Activated CD4-positive, alpha-beta T cell treated with anti-CD3 and anti-CD28 coated beads, Interleukin-2, Interleukin-6, amounts not matched to agents 100 ng/mL and 50 ng/mL, durations not matched to agents 16 hours and 8 hours (primary cell): ENCODE data around the gene PPP6R2.
"Not testable (repeated sequence)": the region's sequence is repeated elsewhere in the genome, so short reads cannot be mapped to it uniquely, and the experiment has no call there.

Source experiments
- DNase-seq: peaks from one replicate; pipeline ENCODE4 v3.0.0-alpha.2; 2020

PPP6R2 gene

DNA sequence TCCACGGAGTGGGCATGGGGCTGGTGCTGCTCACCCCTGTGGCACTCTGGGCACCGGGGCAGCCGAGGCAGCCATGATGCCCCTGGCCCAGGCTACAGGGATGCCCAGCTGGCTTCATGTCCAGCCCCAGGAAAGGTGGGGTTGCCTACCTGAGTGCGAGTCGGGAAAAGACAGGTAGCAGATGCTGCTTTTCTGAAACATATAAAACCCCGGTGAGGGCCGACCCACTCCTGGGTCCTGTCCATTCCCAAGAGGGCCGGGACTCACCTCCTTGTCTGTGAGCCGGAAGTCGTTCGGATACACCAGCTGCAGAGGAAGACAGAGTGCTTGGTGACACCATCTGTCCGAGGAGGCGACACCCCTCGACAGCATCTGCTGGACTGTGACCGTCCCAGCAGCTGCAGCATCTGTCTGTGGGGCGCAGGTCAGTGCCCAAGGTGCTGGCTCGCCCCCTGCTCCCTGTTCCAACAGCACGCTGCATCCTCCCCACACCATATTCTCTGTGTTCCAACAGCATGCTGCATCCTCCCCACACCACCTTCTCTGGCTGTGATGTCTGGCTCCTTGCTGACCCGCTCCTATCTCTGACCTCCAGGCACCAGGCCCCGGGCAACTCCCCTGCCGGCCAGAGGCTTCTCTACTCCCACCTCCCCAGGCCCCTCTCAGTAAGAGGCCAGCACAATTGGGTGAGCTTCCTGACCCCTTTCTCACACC lies 24.3 kb upstream of the PPP6R2 start:
- DNase-seq: no peak

DNA sequence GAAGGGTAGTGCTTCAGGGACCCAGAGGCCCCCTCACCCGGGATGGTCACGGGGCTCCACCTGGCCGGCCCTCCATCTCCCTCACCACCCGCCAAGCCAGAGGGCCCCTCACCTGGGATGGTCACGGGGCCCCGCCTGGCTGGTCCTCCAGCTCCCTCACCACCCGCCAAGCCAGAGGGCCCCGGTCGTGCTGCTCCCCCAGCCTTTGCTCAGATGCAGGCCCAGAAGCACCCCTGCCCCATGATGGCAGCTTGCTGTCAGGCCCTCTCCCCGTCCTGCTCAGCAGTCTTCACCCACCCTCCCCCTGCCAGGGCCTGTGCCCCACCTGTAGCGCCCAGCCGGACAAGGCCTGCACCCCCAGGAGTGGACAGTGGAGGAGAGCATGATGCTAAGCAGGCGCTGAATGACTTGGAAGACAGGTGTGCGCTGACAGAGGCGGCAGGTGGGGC lies 23.6 kb upstream of the PPP6R2 start:
- DNase-seq: no peak

- no peak for DNase-seq
These were observed 23.0 kb upstream of the PPP6R2 start for GRCh38 chr22:50320116-50320515.

DNA sequence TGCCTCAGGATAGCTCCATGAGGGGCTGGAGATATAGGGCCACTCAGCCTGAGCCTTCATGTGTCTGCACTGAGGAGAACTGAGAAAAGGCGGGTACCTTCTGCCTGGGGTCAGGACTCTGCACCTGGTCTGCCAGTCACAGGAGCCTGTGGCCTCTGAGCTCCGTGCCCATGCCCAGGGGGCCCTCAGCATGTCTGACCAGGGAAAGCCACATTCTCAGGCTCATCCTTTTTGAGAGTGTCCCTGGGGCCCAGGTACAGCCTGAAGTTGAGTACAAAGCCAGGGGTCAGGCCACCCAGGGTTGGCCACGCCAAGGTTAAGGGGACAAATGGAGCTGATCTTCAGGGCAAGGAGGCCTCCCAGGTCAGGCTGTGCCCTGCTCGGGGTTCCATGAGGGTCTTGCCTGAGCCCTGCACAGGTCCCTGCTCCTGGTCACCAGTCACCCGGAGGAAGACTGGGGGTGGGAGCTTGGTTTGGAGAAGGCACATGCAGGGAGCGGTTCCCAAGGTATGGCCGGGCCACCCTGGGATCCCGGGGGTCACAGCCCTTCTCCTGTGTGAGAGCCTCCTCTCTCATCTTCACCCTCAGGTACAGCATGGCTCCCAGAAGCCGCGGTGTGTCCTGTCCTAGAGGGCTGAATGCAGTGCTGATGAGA lies 22.3 kb upstream of the PPP6R2 start:
- DNase-seq: no peak

DNA sequence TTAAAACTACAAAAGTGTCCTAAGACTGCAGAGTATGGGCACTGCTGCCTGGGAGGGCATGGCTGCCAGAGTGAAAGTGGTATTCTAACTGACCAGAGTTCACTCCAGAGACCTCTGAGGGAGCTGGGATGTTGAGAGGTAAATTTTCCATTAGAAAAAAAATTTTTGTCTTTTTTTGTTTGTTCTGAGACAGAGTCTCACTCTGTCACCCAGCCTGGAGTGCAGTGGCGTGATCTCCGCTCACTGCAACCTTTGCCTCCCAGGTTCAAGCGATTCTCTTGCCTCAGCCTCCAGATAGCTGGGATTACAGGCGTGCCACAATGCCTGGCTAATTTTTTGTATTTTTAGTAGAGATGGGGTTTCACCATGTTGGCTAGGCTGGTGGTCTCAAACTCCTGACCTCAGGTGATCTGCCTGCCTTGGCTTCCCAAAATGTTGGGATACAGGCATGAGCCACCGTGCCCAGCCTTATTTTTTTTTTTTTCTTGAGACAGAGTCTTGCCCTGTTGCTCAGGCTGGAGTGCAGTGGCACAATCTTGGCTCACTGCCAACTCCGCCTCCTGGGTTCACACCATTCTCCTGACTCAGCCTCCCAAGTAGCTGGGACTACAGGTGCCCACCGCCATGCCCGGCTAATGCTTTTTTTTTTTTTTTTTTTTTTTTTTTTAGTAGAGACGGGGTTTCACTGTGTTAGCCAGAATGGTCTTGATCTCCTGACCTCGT lies 20.6 kb upstream of the PPP6R2 start:
- not testable (repeated sequence) for DNase-seq

- DNase-seq: no peak
These were observed 19.2 kb upstream of the PPP6R2 start for GRCh38 chr22:50323900-50324299.

DNA sequence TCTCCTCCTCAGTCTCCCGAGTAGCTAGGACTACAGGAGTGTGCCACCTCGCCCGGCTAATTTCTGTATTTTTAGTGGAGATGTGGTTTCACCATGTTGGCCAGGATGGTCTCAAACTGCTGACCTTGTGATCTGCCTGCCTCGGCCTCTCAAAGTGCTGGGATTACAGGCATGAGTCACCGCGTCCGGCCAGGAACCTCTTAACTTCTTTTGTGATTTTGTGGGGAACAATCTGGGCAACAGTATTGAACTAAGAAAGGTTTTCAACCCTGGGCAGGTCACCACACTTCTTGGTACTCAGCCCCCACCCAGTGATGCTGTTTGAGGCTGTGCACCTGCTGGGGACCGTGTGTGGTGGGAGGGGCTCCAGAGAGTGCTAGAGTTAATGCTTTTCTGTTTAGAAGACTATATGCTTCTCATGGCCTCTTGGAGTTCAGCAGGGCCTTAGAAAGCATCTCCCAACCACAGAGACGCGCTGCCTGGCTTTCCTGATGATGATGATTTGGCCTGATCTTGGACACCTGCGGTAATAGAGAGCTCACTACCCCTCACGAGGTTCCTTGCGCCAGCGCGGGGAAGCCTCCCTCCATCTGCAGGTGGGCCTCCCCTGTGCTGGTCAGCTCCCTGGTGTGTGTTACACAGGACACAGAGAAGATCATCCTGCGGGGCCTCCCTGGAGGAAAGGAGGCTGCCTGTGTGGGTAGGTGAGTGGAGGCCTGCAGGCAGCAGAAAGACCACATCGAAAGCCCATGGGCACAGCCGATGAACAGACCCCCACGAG lies 17.5 kb upstream of the PPP6R2 start:
- DNase-seq: no peak

GRCh38 chr22:50326225-50326955 lies 16.7 kb upstream of the PPP6R2 start:
- no peak for DNase-seq

GRCh38 chr22:50326956-50327710 lies 16.0 kb upstream of the PPP6R2 start, which contains the start of gene DENND6B:
TSS of gene DENND6B (minus strand) at chr22:50327012. CDS start at chr22:50326988, 24 bp downstream.
- peak; percentile 83 for DNase-seq

GRCh38 chr22:50327711-50328019 lies 15.5 kb upstream of the PPP6R2 start:
- DNase-seq: no peak

DNA sequence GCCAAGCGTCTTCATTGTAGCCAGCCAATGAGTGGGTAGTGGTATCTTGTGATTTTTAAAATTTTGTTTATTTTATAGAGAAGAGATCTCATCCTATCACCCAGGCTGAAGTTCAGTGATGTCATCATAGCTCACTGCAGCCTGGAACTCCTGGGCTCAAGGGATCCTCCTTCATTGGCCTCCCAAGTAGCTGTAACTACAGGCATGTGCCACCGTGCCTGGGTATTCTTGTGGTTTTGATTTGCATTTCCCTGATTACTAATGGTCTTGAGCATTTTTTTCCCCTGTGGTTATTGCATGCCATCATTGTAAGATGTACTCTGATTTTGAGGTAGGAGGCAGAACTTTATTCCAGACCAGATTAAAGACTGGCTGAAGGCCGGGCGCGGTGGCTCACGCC lies 13.9 kb upstream of the PPP6R2 start:
- DNase-seq: no peak

DNA sequence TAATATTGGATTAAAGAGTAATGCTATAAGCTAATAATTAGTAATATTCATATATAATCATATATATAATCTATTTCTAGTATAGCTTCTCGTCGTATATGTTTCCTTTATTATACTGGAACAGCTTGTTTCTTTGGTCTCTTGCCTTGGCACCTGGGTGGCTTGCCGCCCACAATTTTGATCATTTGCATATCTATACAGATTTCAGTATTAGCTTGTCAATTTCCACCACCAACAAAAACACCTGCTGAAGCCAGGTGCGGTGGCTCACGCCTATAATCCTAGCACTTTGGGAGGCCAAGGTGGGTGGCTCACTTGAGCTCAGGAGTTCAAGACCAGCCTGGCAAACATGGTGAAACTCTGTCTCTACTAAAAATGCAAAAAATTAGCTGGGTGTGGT lies 8.7 kb upstream of the PPP6R2 start:
- not testable (repeated sequence) for DNase-seq

DNA sequence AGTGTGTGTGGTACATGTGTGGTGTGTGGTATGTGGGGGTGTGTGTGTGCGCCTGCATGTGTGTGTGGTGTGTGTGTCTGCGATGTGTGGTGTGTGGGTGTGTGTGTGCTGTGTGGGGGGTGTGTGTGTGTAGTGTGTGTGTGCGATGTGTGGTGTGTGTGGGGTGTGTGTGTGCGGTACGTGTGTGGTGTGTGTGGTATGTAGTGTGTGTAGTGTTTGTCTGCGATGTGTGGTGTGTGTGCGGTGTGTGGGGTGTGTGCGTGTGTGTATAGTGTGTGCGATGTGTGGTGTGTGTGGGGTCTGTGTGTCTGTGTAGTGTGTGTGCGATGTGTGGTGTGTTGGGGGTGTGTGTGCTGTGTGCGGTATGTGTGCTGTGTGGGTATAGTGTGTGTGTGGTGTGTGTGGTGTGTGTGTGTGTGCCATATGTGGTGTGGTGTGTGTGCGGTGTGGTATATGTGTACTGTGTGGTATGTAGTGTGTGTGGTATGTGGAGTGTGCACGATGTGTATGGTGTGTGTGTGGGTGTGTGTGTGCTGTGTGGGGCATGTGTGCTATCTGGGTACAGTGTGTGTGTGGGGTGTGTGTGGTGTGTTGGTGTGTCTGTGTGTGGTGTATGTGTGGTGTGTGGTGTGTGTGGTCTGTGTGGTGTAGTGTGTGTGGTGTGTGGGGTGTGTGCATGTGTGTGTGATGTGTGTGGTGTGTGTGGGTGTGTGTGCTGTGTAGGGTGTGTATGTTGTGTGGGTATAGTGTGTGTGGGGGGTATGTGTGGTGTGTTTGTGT lies 5.7 kb upstream of the PPP6R2 start:
- DNase-seq: no peak

DNA sequence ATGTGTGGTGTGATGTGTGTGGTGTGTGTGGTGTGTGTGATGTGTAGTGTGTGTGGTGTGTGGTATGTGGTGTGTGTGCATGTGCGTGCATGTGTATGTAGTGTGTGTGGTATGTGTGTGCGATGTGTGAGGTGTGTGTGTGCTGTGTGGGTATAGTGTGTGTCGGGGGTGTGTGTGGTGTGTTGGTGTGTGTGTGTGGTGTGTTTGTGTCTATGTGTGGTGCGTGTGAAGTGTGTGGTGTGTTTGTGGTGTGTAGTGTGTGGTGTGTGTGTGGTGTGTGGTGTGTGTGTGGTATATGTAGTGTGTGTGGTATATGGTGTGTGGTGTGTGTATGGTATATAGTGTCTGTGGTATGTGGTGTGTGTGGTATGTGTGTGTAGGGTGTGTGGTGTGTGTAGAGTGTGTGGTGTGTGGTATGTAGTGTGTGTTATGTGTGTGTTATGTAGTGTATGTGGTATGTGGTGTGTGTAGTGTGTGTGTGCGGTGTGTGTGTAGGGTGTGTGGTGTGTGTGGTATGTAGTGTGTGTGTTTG lies 5.0 kb upstream of the PPP6R2 start:
- DNase-seq: no peak

DNA sequence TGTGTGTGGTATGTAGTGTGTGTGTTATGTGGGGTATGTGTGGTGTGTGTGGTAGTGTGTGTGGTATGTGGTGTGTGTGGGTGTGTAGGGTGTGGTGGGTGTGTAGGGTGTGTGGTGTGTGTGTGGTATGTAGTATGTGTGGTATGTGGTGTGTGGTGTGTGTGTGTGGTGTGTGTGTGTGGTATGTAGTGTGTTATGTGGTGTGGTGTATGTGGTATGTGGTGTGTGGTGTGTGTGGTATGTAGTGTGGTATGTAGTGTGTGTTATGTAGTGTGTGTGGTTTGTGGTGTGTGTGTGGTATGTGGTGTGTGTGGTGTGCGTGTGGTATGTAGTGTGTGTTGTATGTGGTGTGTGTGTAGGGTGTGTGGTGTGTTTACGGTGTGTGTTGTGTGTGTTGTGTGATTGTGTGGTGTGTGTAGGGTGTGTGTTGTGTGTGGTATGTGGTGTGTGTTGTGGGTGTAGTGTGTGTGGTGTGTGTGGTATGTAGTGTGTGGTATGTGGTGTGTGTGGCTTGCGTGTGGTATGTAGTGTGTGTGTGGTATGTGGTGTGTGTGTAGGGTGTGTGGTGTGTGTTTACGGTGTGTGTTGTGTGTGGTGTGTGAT lies 4.2 kb upstream of the PPP6R2 start:
- DNase-seq: no peak

- DNase-seq: no peak
These were observed 2.9 kb upstream of the PPP6R2 start for GRCh38 chr22:50339945-50340879.

DNA sequence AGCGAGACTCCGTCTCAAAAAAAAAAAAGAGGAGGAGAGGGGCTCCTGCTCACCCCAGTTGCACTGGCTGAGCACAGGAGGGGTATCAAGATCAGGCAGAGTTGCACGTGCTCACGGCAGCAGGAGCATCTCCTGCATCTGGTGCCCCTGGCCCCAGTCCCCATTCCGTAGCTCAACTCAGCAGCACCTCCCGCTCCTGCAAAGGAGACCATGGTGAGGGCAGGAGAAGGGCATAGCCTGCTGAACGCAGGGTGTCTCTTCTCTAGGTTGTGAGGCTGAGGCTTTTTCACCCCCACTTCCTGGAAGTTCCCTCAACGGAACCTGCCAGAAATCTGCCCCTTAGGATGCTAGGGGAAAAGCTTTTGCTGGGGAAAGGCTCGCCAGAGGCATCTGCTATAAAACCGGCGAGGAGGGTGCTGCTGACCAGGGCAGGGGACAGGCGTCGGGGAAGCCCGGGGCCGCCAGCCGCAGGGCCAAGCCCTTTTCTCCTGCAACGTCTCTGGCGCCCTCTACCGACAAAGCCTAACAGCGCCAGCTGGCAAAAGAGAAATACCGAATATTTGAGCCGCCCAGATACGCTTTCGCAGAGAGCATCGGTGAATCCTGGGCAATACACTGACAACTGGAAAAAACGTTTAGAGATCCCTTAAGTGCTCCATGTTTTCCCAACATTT lies 1.0 kb upstream of the PPP6R2 start:
- peak; percentile 94 for DNase-seq

GRCh38 chr22:50343541-50343935 lies 411 bp downstream of the PPP6R2 start:
- no peak for DNase-seq
